Esophagus squamous epithelium (tissue), 5 donors: Measurements from ENCODE around the gene NOA1. TPM values are rescaled to one million over a fixed set of nuclear protein-coding genes. Genes with fewer than 3 reads are reported as not detected.

Source experiments
- DNase-seq: peaks from one replicate; lab custom pipeline; 2025; lab: John Stamatoyannopoulos, UW
- H3K27ac ChIP-seq, 4 donors: fragments of 200-600 bp; sonication (generic); one replicate each; pipeline ENCODE4 v1.5.1; 2016 to 2019; ENCODE audit warnings: mild to moderate bottlenecking in 1 of 4
- H3K27me3 ChIP-seq, 4 donors: fragments of 200-600 bp; sonication (generic); 1 replicate in 3 of 4; 2 replicates in 1 of 4; pipeline versions ENCODE4 v1.5.1 to v1.6.0; 2017 to 2021; ENCODE audit warnings: antibody characterized with exemption in 1 of 4
- H3K36me3 ChIP-seq, 3 donors: fragments of 200-600 bp; sonication (generic); one replicate each; pipeline ENCODE4 v1.5.1; 2016 to 2019
- H3K4me1 ChIP-seq, 3 donors: fragments of 200-600 bp; sonication (generic); one replicate each; pipeline ENCODE4 v1.5.1; 2017 to 2019
- H3K4me3 ChIP-seq, 4 donors: fragments of 200-600 bp; sonication (generic); 1 replicate in 3 of 4; 2 replicates in 1 of 4; pipeline ENCODE4 v1.5.1; 2016 to 2019; ENCODE audit warnings: mild to moderate bottlenecking in 2 of 4, moderate library complexity in 1 of 4
- H3K9me3 ChIP-seq, 3 donors: fragments of 200-600 bp; sonication (generic); one replicate each; pipeline ENCODE4 v1.5.1; 2016 to 2019
- CTCF ChIP-seq, 6 experiments: fragments of 450-650 bp in 4 of 6; fragments of 200-600 bp in 2 of 6; sonication (generic) in 2 of 6; IDR thresholded peaks; one replicate each; pipeline ENCODE4 v1.5.1; 2016 to 2019; ENCODE audit warnings: antibody characterized with exemption in 6 of 6, mild to moderate bottlenecking in 4 of 6, moderate library complexity in 4 of 6
- POLR2A ChIP-seq, 4 donors: fragments of 450-650 bp; IDR thresholded peaks; one replicate each; pipeline ENCODE4 v1.6.1; 2017; ENCODE audit warnings: antibody characterized with exemption in 4 of 4, mild to moderate bottlenecking in 4 of 4, moderate library complexity in 3 of 4
- WGBS, 2 donors: methylation state at CpG; one replicate each; pipeline ENCODE4 v1.1.5; 2018; 5-methylcytosine and 5-hydroxymethylcytosine counted together
- intact Hi-C: fragments of 100-400 bp; cut with DNase I; formaldehyde crosslinking; loops from one replicate; pipeline ENCODE4 v1.15.0; 2022
- total RNA-seq, 4 donors: library from RNA; depleted of rRNA; stranded (reverse); fragments of >200 nt; gene quantifications; one replicate each; pipeline ENCODE4 v1.1.0, GENCODE V29; 2016
- donor health status: DM: yes; HTN: yes; CAD: no.

Gene NOA1
- total RNA-seq, 4 donors from 2014 or later = 18.7 to 30.2 (median 23.9) TPM

DNA sequence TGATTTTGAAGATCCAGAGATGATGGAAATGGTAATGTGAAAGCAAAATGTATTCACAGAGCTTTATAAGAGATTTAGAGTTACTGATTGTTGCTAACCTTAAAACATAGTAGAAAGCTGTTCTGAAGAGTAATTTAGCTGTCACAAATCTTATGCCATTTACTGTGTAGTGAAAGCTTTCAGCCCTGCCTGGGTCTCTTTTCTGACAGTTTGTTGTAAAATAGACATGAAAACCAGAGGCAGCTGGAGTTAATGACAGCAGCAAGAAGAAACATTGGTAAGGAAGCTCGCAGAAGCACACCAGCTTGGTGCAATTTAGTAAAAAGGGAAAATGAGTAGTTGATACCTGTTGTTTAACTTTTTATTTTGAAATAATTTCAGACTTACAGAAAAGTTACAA lies 22.3 kb upstream of the NOA1 start:
- H3K4me3 ChIP-seq = no peak overlapping the region
- WGBS, 2 donors = 86 to 96% methylated on average over 1 of the region's 1 CpG
- DNase-seq = no peak
- TF ChIP-seq CTCF (IDR thresholded peaks at IDR 0.05) = no peak
- no peak for TF ChIP-seq POLR2A (IDR thresholded peaks at IDR 0.05)
- peaks cover 4 to 98% (median 31%) of the 10 kb centered on the region in 3 donors for H3K36me3 ChIP-seq
- H3K4me1 ChIP-seq = peaks cover 0 to 12% (median 11%) of the 10 kb centered on the region in 3 donors
- H3K27me3 ChIP-seq = no peaks in the 10 kb centered on the region
- no peaks in the 10 kb centered on the region for H3K9me3 ChIP-seq
- intact Hi-C loops = no loop called here
- no peak overlapping the region for H3K27ac ChIP-seq

GRCh38 chr4:56995525-56995924 lies 18.1 kb upstream of the NOA1 start:
- DNase-seq = no peak
- Histone ChIP-seq H3K4me1 (peaks cover 0 to 12% (median 11%) of the 10 kb centered on the region in 3 donors), H3K27ac (peak overlapping the region in 3 of 4 donors; percentile 19 to 61 (median 48)), H3K27me3 (no peaks in the 10 kb centered on the region), H3K9me3 (no peaks in the 10 kb centered on the region), H3K36me3 (peaks cover 0 to 97% (median 35%) of the 10 kb centered on the region in 3 donors), H3K4me3 (no peak overlapping the region)
- no peak for TF ChIP-seq POLR2A (IDR thresholded peaks at IDR 0.05)
- no peak for TF ChIP-seq CTCF (IDR thresholded peaks at IDR 0.05)
- 28 to 37% methylated on average over 7 of the region's 7 CpGs for WGBS, 2 donors
- intact Hi-C loops = no loop called here

- intact Hi-C loops = no loop called here
- no peak overlapping the region for H3K4me3 ChIP-seq
- H3K4me1 ChIP-seq = peaks cover 0 to 5% (median 4%) of the 10 kb centered on the region in 3 donors
- no peaks in the 10 kb centered on the region for H3K9me3 ChIP-seq
- WGBS, 2 donors = 86 to 88% methylated on average over 6 of the region's 6 CpGs
- no peak overlapping the region for H3K27ac ChIP-seq
- H3K36me3 ChIP-seq = peaks cover 9 to 94% (median 34%) of the 10 kb centered on the region in 3 donors
- no peaks in the 10 kb centered on the region for H3K27me3 ChIP-seq
- no peak for DNase-seq
- TF ChIP-seq POLR2A (IDR thresholded peaks at IDR 0.05) (no peak), CTCF (IDR thresholded peaks at IDR 0.05) (no peak)
Measured at GRCh38 chr4:56990109-56990905, 12.9 kb upstream of the NOA1 start.

DNA sequence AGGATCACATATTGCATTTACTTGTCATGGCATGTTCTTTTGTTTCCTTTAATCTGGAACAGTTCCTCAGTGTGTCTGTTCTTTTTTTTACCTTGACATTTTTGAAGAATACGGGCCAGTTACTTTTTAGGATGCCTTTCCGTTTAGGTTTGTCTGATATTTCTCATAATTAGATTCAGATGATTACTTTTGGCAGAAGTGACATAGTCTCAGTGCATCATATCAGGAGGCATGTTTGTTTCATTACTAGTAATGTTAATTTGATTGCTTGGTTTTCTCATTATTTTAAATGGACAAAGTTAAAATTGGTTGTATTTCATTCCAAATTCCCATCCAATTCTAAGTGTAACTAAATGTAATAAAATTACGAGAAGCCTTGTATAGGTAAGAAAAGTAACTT lies 9.5 kb upstream of the NOA1 start:
- no peak for DNase-seq
- Histone ChIP-seq H3K4me3 (no peak overlapping the region), H3K4me1 (peaks cover 4 to 23% (median 5%) of the 10 kb centered on the region in 3 donors), H3K27me3 (no peaks in the 10 kb centered on the region), H3K27ac (no peak overlapping the region), H3K36me3 (peaks cover 9 to 77% (median 27%) of the 10 kb centered on the region in 3 donors), H3K9me3 (no peaks in the 10 kb centered on the region)
- TF ChIP-seq POLR2A (IDR thresholded peaks at IDR 0.05) (no peak), CTCF (IDR thresholded peaks at IDR 0.05) (no peak)
- 86 to 88% methylated on average over 3 of the region's 3 CpGs for WGBS, 2 donors
- intact Hi-C loops = no loop called here

- no peak overlapping the region for H3K27ac ChIP-seq
- 85 to 93% methylated on average over 1 of the region's 1 CpG for WGBS, 2 donors
- no peak for TF ChIP-seq POLR2A (IDR thresholded peaks at IDR 0.05)
- no peak for TF ChIP-seq CTCF (IDR thresholded peaks at IDR 0.05)
- peaks cover 9 to 70% (median 22%) of the 10 kb centered on the region in 3 donors for H3K36me3 ChIP-seq
- intact Hi-C loops = no loop called here
- no peaks in the 10 kb centered on the region for H3K27me3 ChIP-seq
- no peak overlapping the region for H3K4me3 ChIP-seq
- H3K9me3 ChIP-seq = no peaks in the 10 kb centered on the region
- no peak for DNase-seq
- H3K4me1 ChIP-seq = peaks cover 9 to 30% (median 10%) of the 10 kb centered on the region in 3 donors
Measured at GRCh38 chr4:56986192-56986591, 8.8 kb upstream of the NOA1 start.
